Endothelial cell (in vitro differentiated cells): ENCODE results near the gene ANKS1B. TPM values are rescaled to one million over a fixed set of nuclear protein-coding genes. Genes with fewer than 3 reads are reported as not detected.

Source experiments
- DNase-seq: peaks from one replicate; pipeline ENCODE4 v3.0.0; 2021; ENCODE audit warnings: low spot score
- H3K27ac Mint-ChIP-seq: one replicate; pipeline ENCODE4 v1.8.0; 2021; ENCODE audit warnings: mixed read lengths, inconsistent platforms; ENCODE audit not compliant: unreplicated experiment
- H3K27me3 Mint-ChIP-seq: one replicate; pipeline ENCODE4 v1.8.0; 2021; ENCODE audit warnings: mild to moderate bottlenecking, moderate library complexity, mixed read lengths, inconsistent platforms; ENCODE audit not compliant: unreplicated experiment
- H3K36me3 Mint-ChIP-seq: one replicate; pipeline ENCODE4 v1.8.0; 2021; ENCODE audit warnings: mild to moderate bottlenecking, low read depth, mixed read lengths, inconsistent platforms; ENCODE audit not compliant: unreplicated experiment
- H3K4me1 Mint-ChIP-seq: one replicate; pipeline ENCODE4 v1.8.0; 2021; ENCODE audit warnings: mild to moderate bottlenecking, mixed read lengths, inconsistent platforms; ENCODE audit not compliant: unreplicated experiment
- H3K4me3 Mint-ChIP-seq: one replicate; pipeline ENCODE4 v1.8.0; 2021; ENCODE audit warnings: mild to moderate bottlenecking, mixed read lengths, inconsistent platforms; ENCODE audit not compliant: unreplicated experiment
- H3K9me3 Mint-ChIP-seq: one replicate; pipeline ENCODE4 v1.8.0; 2021; ENCODE audit warnings: mixed read lengths, inconsistent platforms; ENCODE audit not compliant: unreplicated experiment
- CTCF ChIP-seq: fragments of 200-600 bp; sonication (generic); IDR thresholded peaks from one replicate; pipeline ENCODE4 v1.5.0; 2021; ENCODE audit warnings: antibody characterized with exemption; ENCODE audit not compliant: unreplicated experiment
- total RNA-seq: library from RNA; stranded (reverse); fragmentation: NEBNext Ultra II Directional; extraction: Animal tissue kit (Norgen Biotek cat#: 25700); gene quantifications from one replicate; pipeline ENCODE4 v1.2.1, GENCODE V29; 2021; ENCODE audit not compliant: unreplicated experiment

Gene ANKS1B
- total RNA-seq, 1 donor from 2014 or later, result 2.6 TPM

DNA sequence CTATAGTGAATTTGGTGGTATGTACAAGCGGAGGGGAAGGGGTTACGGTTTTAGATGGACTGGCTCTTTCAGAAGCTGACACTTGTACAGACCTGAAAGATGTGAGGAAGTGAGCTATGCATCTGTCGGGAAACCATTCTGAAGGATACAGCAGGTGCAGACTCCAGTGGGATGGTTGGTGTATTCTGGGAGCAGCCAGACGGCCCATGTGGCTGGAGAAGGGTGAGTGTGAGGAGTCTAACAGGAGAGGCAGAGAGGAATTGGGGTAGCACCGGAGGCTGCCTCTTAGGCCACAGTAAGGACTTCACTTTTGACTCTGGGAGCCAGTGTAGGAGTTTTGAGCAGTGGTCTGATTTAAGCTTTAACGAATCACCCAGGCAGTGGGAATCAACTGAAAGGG, 1248.9 kb downstream of the ANKS1B start:
- Mint-ChIP-seq H3K36me3 (peaks cover 22% of the 10 kb centered on the region), H3K4me3 (no peak overlapping the region), H3K27me3 (peaks cover 2% of the 10 kb centered on the region), H3K9me3 (no peaks in the 10 kb centered on the region), H3K4me1 (peaks cover 7% of the 10 kb centered on the region), H3K27ac (no peak overlapping the region)
- no peak for TF ChIP-seq CTCF
- no peak for DNase-seq

DNA sequence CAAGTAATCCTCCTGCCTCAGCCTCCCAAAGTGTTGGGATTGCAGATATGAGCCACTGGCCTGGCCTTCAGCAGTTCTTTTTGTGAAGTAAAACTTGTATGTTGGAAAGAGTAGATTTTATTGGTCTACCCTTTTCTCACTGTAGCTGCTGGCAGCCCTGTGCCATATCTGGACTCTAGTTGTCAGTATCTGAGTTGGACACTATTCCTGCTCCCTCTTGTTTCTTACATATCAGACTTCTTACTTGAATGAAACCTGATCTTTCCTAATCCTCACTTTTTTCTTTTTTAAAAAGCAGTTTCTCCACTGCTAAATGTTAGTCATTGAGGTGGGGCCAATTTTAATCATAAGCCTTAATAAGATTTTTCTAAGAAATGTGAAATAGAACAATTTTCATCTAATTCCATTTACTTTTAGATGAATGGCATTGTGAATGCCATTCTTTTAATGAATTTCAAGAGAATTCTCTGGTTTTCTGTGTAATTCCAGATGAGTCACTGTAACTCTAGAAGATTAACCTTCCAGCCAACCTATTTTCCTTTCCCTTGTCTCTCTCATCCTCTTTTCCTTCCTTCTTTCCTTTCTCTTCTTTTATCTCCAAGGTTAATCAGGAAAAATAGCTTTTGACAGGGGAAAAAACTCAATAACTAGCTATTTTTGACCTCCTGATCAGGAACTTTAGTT, 1250.9 kb downstream of the ANKS1B start:
- Mint-ChIP-seq H3K27me3 (peaks cover 2% of the 10 kb centered on the region), H3K36me3 (peaks cover 27% of the 10 kb centered on the region), H3K4me3 (no peak overlapping the region), H3K4me1 (peaks cover 7% of the 10 kb centered on the region), H3K27ac (no peak overlapping the region), H3K9me3 (no peaks in the 10 kb centered on the region)
- DNase-seq, result no peak
- no peak for TF ChIP-seq CTCF

DNA sequence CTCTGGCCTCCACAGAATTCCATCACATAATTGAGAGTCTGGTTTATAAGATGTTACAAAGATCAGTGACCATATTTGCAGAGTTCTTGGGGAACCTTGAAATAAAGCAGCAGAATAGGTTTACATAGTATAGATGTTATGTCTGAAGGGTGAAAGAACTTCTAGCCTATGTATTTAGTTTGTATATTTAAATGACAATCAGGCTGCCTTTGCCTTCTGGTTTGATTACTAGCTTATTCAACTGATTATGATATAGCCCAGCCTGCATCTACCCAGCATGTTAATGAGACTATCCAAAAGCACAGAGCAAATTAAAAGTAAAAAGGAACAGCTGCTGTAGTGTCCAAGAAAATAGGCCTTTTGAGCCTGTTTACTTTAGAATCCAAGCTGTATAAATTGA, 1254.3 kb downstream of the ANKS1B start:
- peaks cover 27% of the 10 kb centered on the region for H3K36me3 Mint-ChIP-seq
- H3K27ac Mint-ChIP-seq, result no peak overlapping the region
- H3K4me1 Mint-ChIP-seq, result peaks cover 7% of the 10 kb centered on the region
- DNase-seq, result no peak
- H3K4me3 Mint-ChIP-seq, result no peak overlapping the region
- H3K27me3 Mint-ChIP-seq, result no peaks in the 10 kb centered on the region
- H3K9me3 Mint-ChIP-seq, result no peaks in the 10 kb centered on the region
- no peak for TF ChIP-seq CTCF

- no peaks in the 10 kb centered on the region for H3K27me3 Mint-ChIP-seq
These were observed 1257.5 kb downstream of the ANKS1B start for GRCh38 chr12:98727196-98727595.

More at GRCh38 chr12:98727196-98727595, 1257.5 kb downstream of the ANKS1B start:
- no peak for TF ChIP-seq CTCF
- Mint-ChIP-seq H3K36me3 (peaks cover 23% of the 10 kb centered on the region), H3K9me3 (no peaks in the 10 kb centered on the region), H3K4me1 (no peaks in the 10 kb centered on the region), H3K27ac (no peak overlapping the region), H3K4me3 (no peak overlapping the region)
- no peak for DNase-seq
